KMS-11 (cell line): Measurements from ENCODE around the gene AMOTL2.

Experiments
- H2AFZ ChIP-seq: fragments of 200-600 bp; sonication (generic); 2 replicates; pipeline ENCODE4 v1.6.1; 2016; ENCODE audit warnings: antibody characterized with exemption, mixed run types, low read depth
- H3K27ac ChIP-seq: fragments of 200-600 bp; sonication (generic); 2 replicates; pipeline ENCODE4 v1.6.1; 2016; ENCODE audit warnings: mild to moderate bottlenecking, mixed run types
- H3K27me3 ChIP-seq: fragments of 200-600 bp; sonication (generic); 2 replicates; pipeline ENCODE4 v1.6.1; 2017; ENCODE audit warnings: mild to moderate bottlenecking, low read depth, mixed run types, moderate library complexity; ENCODE audit not compliant: insufficient read depth
- H3K36me3 ChIP-seq: fragments of 200-600 bp; sonication (generic); 2 replicates; pipeline ENCODE4 v1.6.1; 2017; ENCODE audit warnings: mild to moderate bottlenecking, mixed run types; ENCODE audit not compliant: insufficient read depth
- H3K4me1 ChIP-seq: fragments of 200-600 bp; sonication (generic); 2 replicates; pipeline ENCODE4 v1.6.1; 2016; ENCODE audit warnings: mild to moderate bottlenecking, low read depth, mixed run types; ENCODE audit not compliant: poor library complexity, severe bottlenecking
- H3K4me2 ChIP-seq: fragments of 200-600 bp; sonication (generic); 2 replicates; pipeline ENCODE4 v1.7.0; 2016; ENCODE audit warnings: mild to moderate bottlenecking, mixed run types
- H3K4me3 ChIP-seq: fragments of 200-600 bp; sonication (generic); IDR thresholded peaks from 2 replicates; pipeline ENCODE4 v1.6.1; 2017; ENCODE audit warnings: low read depth, low read length, mixed read lengths; ENCODE audit not compliant: insufficient read depth
- H3K79me2 ChIP-seq: fragments of 200-600 bp; sonication (generic); 2 replicates; pipeline ENCODE4 v1.6.1; 2016; ENCODE audit warnings: low read depth, mixed run types; ENCODE audit not compliant: insufficient read depth
- H3K9ac ChIP-seq: fragments of 200-600 bp; sonication (generic); 2 replicates; pipeline ENCODE4 v1.6.1; 2016; ENCODE audit warnings: mild to moderate bottlenecking, mixed run types
- H4K20me1 ChIP-seq: fragments of 200-600 bp; sonication (generic); 2 replicates; pipeline ENCODE4 v1.6.1; 2016; ENCODE audit warnings: mild to moderate bottlenecking, mixed run types; ENCODE audit not compliant: insufficient read depth
- TF ChIP-seq, protein P1 (sequence below): fragments of 200-600 bp; sonication (generic); conservative IDR thresholded peaks from 2 replicates; pipeline ENCODE4 v1.6.1; 2017; ENCODE audit warnings: low read depth, mild to moderate bottlenecking, antibody characterized with exemption, low read length, moderate library complexity, mixed read lengths

Gene AMOTL2

DNA sequence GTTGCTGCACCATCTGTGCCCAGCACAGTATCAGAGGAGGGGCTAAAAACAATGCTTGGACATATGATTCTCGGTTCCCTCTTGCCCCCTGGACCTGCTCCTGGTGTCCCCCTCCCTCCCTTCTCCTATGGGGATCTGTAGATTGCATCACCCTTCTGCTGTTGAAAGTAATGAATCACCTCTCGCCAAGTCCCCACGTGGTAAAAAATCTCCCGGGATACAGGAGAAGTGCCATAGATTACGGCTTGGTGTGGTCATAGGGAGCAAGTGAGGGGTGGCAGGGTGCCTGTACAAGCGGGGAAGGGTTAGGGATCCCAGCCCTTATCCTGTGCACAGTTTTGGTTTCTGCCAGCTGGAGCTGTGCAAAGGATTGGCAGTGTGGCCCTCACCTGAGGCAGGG is 37.7 kb downstream of the AMOTL2 start:
- Histone ChIP-seq H4K20me1 (no peaks in the 10 kb centered on the region), H3K4me1 (no peaks in the 10 kb centered on the region), H3K36me3 (no peaks in the 10 kb centered on the region), H3K4me3 (no peak overlapping the region), H3K27ac (no peak overlapping the region), H3K27me3 (no peaks in the 10 kb centered on the region), H3K9ac (no peak overlapping the region), H3K79me2 (no peaks in the 10 kb centered on the region), H3K4me2 (no peak overlapping the region), H2AFZ (no peak overlapping the region)
- TF ChIP-seq, protein P1, sequence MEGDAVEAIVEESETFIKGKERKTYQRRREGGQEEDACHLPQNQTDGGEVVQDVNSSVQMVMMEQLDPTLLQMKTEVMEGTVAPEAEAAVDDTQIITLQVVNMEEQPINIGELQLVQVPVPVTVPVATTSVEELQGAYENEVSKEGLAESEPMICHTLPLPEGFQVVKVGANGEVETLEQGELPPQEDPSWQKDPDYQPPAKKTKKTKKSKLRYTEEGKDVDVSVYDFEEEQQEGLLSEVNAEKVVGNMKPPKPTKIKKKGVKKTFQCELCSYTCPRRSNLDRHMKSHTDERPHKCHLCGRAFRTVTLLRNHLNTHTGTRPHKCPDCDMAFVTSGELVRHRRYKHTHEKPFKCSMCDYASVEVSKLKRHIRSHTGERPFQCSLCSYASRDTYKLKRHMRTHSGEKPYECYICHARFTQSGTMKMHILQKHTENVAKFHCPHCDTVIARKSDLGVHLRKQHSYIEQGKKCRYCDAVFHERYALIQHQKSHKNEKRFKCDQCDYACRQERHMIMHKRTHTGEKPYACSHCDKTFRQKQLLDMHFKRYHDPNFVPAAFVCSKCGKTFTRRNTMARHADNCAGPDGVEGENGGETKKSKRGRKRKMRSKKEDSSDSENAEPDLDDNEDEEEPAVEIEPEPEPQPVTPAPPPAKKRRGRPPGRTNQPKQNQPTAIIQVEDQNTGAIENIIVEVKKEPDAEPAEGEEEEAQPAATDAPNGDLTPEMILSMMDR: no peak

GRCh38 chr3:134334901-134335280 is 39.4 kb downstream of the AMOTL2 start:
- Histone ChIP-seq H3K4me2 (no peak overlapping the region), H3K27ac (no peak overlapping the region), H3K36me3 (no peaks in the 10 kb centered on the region), H4K20me1 (no peaks in the 10 kb centered on the region), H3K9ac (no peak overlapping the region), H2AFZ (no peak overlapping the region), H3K27me3 (no peaks in the 10 kb centered on the region), H3K4me3 (no peak overlapping the region), H3K4me1 (no peaks in the 10 kb centered on the region), H3K79me2 (no peaks in the 10 kb centered on the region)
- TF ChIP-seq, protein P1: no peak

GRCh38 chr3:134334231-134334900 is 39.9 kb downstream of the AMOTL2 start:
- Histone ChIP-seq H3K27ac (no peak overlapping the region), H3K4me1 (no peaks in the 10 kb centered on the region), H2AFZ (no peak overlapping the region), H4K20me1 (no peaks in the 10 kb centered on the region), H3K4me2 (no peak overlapping the region), H3K27me3 (no peaks in the 10 kb centered on the region), H3K36me3 (no peaks in the 10 kb centered on the region), H3K79me2 (no peaks in the 10 kb centered on the region), H3K4me3 (no peak overlapping the region), H3K9ac (no peak overlapping the region)
- TF ChIP-seq, protein P1: no peak

DNA sequence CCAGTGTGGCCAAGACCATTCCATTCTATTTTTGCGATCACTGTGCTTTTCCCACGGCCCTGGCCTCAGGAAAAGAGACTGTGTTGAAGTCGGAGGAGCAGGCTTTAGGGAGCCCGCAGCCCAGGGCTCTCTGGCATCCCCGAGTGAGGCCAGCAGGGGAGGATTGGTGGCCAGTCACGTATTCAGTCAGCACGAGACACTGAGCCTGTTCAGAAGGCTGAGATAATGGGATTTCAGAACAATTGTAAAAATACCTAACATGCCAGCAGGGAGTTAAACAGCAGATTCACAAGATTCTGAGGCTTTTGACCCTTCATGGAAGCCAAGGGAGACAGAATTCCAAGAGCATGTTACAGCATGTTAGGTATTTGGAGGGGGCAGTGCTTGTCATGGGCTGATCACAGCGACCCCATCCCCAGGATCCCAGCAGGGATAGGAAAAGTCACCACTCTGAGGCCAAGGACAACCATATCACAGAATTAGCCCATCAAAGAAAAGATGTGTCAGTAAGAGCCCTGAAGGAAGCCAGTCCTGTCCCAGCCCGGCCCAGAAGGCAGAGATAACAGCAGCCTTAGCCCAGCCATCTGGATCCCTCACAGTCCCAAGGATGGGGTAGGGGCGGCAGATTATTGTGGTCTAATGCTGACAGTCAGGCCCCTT is 40.6 kb downstream of the AMOTL2 start:
- Histone ChIP-seq H3K36me3 (no peaks in the 10 kb centered on the region), H3K27ac (no peak overlapping the region)

More for the DNA sequence above, 40.6 kb downstream of the AMOTL2 start:
- H3K79me2 ChIP-seq: no peaks in the 10 kb centered on the region
- H2AFZ ChIP-seq: no peak overlapping the region
- no peak overlapping the region for H3K4me3 ChIP-seq
- TF ChIP-seq, protein P1: no peak
- no peaks in the 10 kb centered on the region for H4K20me1 ChIP-seq
- H3K27me3 ChIP-seq: no peaks in the 10 kb centered on the region
- H3K4me2 ChIP-seq: no peak overlapping the region
- no peaks in the 10 kb centered on the region for H3K4me1 ChIP-seq
- H3K9ac ChIP-seq: no peak overlapping the region
